ENCODE data around the gene CEP57L1.

Gene CEP57L1

DNA sequence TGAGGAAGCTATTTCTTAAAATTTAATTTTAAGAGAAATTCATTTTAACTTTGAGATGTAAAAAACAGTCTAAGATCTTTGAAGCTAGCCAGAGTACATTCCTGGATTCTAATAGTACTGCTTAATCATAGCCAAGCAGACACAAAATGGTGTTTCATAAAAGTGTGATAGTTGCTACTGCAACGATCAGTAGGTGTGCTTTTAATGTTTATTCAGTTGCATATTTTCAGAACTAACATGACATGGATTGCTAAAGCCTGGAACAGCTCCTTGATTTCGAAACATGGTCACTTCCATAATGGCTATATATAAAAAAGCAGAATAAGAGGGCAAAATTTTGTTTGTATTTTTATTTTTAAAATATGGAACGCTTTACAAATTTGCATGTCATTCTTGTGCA lies 36.2 kb upstream of the CEP57L1 start:
- no peak overlapping the region for H3K4me3 ChIP-seq (ENCODE audit: low read depth, low read length)
- TF ChIP-seq, protein P1, sequence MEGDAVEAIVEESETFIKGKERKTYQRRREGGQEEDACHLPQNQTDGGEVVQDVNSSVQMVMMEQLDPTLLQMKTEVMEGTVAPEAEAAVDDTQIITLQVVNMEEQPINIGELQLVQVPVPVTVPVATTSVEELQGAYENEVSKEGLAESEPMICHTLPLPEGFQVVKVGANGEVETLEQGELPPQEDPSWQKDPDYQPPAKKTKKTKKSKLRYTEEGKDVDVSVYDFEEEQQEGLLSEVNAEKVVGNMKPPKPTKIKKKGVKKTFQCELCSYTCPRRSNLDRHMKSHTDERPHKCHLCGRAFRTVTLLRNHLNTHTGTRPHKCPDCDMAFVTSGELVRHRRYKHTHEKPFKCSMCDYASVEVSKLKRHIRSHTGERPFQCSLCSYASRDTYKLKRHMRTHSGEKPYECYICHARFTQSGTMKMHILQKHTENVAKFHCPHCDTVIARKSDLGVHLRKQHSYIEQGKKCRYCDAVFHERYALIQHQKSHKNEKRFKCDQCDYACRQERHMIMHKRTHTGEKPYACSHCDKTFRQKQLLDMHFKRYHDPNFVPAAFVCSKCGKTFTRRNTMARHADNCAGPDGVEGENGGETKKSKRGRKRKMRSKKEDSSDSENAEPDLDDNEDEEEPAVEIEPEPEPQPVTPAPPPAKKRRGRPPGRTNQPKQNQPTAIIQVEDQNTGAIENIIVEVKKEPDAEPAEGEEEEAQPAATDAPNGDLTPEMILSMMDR (IDR thresholded peaks at IDR 0.05; ENCODE audit: low read depth, low read length) = no peak
- DNase-seq (ENCODE audit: low read depth, low spot score) = no peak
- in situ Hi-C loops (cut with HindIII; ENCODE audit: low sequenced_read_pairs) = no loop called here

DNA sequence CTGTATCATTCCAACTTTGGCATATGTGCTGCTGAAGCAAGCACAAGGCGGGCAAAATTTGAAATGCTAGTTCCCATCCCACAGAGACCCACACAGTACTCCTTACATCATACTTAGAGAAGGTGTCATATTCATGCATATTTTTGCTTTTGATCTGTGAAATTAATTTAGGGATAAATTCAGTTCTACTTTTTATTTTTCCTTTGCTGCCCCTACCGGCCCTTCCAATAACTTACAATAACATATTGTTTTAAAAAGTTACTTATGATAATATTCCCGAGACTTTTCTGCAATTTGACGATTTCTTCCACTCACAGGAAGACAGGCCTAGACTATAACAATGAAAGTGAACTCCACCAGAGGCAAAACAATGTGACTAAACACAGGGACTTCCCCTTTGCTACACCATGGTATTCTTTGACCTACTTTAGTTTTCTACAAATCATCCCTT lies 35.7 kb upstream of the CEP57L1 start:
- no peak overlapping the region for H3K4me3 ChIP-seq (ENCODE audit: low read depth, low read length)
- in situ Hi-C loops (cut with HindIII; ENCODE audit: low sequenced_read_pairs) = no loop called here
- peak; percentile 33 for DNase-seq (ENCODE audit: low read depth, low spot score)
- TF ChIP-seq, protein P1 (IDR thresholded peaks at IDR 0.05; ENCODE audit: low read depth, low read length) = peak; percentile 8

DNA sequence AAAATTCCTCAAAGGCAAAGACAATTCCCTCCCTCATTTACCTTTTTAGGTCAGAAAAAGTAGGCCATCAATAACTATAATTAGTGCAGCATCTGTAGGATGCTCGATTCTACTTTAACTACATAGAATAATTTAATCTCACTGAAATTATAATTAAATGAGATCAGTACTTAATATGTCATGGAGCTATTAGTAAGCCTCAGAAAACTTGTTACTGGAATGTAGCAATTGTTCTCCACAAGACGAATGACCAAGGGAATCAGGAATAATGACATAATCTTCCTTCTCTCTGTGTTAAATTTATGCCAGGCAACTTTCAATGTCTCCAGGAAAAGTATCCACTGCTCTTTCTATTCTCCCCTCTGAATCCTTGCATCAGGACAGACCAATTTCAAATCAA lies 34.7 kb upstream of the CEP57L1 start:
- TF ChIP-seq, protein P1 (IDR thresholded peaks at IDR 0.05; ENCODE audit: low read depth, low read length) = no peak
- in situ Hi-C loops (cut with HindIII; ENCODE audit: low sequenced_read_pairs) = no loop called here

DNA sequence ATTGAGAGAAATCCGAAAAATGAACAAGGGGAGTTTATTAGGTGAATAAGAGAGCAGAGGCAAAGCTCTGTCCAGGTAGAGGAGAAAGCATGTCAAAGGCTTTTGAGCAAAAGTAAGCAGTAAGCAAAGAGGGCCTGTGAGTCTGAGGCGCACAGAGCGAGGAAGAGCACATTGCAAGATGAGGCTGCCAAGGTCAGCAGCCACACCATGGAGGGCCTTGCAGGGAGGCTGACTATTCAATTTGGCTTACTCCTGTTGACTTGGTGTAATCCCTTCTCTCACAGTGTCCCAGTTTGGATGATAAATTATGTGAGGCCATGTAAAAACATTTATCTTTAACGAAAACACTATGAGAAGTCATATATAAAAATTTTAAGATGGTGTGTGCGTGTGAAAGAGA lies 33.1 kb upstream of the CEP57L1 start:
- in situ Hi-C loops (cut with HindIII; ENCODE audit: low sequenced_read_pairs) = no loop called here
- no peak for DNase-seq (ENCODE audit: low read depth, low spot score)
- TF ChIP-seq, protein P1 (IDR thresholded peaks at IDR 0.05; ENCODE audit: low read depth, low read length) = no peak
- H3K4me3 ChIP-seq (ENCODE audit: low read depth, low read length) = no peak overlapping the region

More for the DNA sequence above, 34.7 kb upstream of the CEP57L1 start:
- no peak overlapping the region for H3K4me3 ChIP-seq (ENCODE audit: low read depth, low read length)
- no peak for DNase-seq (ENCODE audit: low read depth, low spot score)

DNA sequence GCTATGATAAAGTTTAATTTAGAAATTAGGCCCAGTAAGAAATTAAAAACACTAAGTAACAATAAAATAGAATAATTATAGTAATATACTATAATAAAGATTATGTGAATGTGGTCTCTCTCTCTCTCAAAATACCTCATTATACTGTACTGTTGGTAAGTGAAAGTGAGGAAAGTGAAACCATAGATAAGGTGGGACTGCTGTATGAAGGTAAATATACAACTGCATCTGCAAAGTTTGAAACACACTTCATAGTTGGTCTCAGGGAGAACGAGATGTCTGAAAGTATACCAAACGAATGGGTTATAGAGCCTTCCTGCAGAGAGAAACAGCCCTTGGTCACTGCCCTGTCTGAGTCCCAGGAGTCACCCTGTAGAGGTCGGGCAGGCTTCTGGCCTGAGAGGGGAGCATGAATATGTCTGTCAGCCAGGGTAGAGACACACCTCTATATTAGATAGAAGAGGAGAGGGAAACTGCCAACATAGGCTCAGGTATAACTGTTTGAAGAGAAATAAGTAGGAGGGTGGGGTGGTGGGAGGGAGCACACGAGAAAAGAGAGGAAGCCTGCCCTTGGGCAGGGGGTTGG lies 32.4 kb upstream of the CEP57L1 start:
- in situ Hi-C loops (cut with HindIII; ENCODE audit: low sequenced_read_pairs) = no loop called here
- no peak for DNase-seq (ENCODE audit: low read depth, low spot score)
- H3K4me3 ChIP-seq (ENCODE audit: low read depth, low read length) = no peak overlapping the region
- TF ChIP-seq, protein P1 (IDR thresholded peaks at IDR 0.05; ENCODE audit: low read depth, low read length) = no peak

DNA sequence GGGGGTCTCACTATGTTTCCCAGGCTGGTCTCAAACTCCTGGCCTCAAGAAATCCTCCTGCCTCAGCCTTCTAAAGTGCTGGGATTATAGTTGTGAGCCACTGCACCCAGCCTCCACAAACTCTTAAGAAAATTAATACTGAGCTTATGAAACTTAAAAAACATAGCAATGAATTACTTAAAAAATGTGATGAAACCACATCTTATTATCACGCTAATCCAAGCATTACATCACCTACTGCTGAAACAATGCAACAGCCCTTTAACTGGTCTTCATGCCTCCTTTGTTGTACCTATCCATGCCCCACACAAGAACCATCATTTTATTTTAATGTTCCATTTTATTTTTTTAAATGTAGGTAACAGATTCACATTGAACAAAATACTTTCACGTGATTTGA lies 25.6 kb upstream of the CEP57L1 start:
- no peak for DNase-seq (ENCODE audit: low read depth, low spot score)
- in situ Hi-C loops (cut with HindIII; ENCODE audit: low sequenced_read_pairs) = no loop called here
- no peak overlapping the region for H3K4me3 ChIP-seq (ENCODE audit: low read depth, low read length)
- TF ChIP-seq, protein P1 (IDR thresholded peaks at IDR 0.05; ENCODE audit: low read depth, low read length) = no peak

All from astrocyte of the spinal cord (primary cell).